ENCODE results near the gene POLR3B. TPM values are rescaled to one million over a fixed set of nuclear protein-coding genes. Genes with fewer than 3 reads are reported as not detected.
"Not testable (repeated sequence)": the region's sequence is repeated elsewhere in the genome, so short reads cannot be mapped to it uniquely, and the experiment has no call there.

The POLR3B gene
- 5.3 and 6.1 TPM in 2 replicates for polyA plus RNA-seq (2014; cell fraction: cytosol; rRNA removed)
- polyA plus RNA-seq (2014; cell fraction: nucleus; rRNA removed) = 3.5 and 4.7 TPM in 2 replicates

DNA sequence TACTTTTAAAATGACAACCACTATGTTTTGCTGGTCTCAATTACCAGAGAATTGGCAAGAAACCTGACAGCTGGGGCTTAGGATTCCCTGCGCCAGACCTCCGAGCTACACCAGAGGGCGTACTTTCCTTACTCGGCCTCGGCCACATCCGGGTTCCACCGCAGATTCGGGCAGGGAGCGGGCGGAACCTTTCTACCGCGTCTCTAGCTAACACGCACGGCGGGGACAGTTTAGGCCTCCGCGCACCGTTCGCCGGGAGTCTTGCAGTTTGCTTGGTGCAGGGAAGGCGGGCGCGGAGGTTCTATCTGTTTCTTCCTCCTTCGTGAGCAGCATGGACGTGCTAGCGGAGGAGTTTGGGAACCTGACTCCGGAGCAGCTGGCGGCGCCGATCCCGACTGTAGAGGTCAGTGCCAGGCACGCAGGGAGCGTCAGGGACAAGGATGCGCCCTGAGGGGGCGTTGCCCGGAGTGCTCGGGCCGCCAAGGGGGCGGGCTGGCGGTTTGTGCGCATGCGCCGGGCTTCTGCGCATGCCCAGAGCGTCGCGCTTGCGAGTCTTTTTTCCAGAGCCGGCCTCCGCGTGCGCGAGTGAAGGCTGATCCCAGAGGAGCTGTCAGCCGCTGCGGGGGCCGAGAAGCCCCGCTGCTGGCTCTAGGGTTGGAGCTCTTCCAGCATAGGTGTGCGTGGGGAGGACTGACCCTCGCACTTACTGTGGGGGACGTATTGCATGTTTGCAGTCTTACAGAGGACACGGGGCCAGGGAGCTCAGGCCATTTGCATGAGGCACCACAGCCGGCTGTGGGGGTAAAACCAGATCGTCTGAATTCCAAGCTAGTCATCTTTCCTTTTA lies at the start of gene POLR3B:
POLR3B (plus strand) TSS at position 200 of the 847 bp plus-strand sequence; CDS start at position 332, 132 bp downstream.
- DNase-seq (ENCODE audit: low spot score) = peak; percentile 96

DNA sequence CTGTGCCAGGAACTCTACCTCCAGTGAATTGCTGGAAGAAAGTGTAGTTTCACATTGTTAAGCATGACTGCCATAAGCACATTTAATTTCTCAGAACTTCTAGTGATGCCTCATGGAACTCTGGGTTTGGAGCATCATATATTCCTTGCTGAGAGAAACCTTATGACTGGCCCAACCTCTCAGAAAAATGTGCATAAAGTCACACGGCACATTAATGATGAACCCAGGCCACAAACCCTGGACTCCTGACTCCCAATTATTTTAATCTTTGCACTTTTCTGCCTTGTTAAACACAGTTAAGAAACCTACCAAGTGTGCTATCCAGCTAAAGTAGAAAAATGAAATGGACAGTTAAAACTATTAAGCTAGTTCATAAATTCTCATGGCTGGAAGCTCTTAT lies 49.4 kb upstream of the POLR3B start:
- DNase-seq (ENCODE audit: low spot score) = no peak

DNA sequence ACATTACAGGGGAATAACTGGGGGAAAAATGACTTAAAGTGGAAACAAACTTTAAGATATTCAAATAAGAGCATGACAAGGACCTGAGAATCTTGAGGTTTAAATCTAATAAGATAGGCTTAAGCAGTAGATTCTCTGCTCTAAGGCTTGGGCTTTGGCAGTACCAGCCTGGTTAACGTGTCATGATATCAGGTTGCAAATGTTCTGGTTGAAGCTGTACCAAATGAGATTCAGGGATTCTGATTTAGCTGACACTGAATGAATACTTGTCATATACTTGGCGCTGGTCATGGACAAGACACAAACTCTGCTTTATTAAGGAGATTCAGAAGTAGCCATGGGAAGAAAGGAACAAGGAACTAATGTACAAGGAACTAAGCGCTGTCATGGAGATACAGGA lies 48.9 kb upstream of the POLR3B start:
- DNase-seq (ENCODE audit: low spot score) = no peak

DNA sequence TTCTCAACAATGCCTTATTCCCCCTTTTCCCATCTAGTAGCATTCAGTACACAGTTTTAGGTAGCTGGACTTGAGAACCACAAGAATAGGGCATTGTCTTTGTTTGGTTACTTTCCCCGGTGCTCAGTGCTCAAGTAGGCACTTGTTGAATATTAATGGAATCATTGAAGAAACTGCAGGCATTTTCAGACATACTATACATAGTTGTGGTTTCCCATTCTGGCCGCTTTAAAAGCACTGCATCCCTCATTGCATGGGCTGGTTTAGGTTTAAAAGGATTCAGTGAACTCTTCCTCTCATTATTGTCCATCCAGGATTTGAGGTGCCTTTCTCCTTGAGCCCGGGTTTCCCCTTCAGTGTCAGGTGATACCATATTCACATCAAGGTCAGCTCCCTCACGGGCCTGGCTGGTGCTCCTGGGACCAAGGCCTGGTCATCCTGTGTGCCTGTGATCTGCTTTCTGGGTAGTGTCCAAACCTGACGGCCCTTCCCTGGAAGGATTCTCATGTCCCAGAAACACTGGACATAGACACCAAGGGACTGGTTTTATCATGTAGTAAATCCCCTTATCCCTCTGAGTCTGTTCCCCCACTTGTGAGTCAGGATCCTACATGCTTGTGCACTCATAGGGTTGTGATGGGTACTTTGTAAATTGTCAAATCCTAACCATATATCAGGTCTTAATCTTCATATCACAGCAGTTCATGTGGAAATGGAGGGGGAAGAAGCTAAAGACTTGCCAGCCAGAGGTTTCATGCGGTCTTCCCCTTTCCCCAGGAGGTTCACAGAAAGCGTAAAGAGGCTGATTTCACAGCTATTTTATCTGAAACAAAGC lies 47.7 kb upstream of the POLR3B start:
- no peak for DNase-seq (ENCODE audit: low spot score)

DNA sequence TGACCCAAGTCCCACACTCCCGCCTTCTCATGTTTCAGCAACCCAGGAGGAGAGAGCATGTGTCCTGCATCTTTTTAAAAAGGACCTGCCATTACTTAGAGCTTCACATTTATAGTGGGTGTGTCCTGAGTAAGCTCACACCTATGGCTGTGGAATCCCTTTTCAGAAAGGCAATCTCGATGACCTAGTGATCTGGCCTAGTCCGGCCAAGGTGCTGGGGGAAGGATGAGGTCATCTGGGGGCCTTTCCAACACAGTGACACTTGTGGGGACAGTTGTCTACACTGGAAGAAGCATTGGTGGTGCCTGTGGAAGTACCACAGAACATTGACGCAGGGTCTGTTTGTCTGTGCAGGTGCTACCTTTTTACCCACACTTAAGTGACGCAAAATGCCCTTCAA lies 46.9 kb upstream of the POLR3B start:
- DNase-seq (ENCODE audit: low spot score) = no peak

DNA sequence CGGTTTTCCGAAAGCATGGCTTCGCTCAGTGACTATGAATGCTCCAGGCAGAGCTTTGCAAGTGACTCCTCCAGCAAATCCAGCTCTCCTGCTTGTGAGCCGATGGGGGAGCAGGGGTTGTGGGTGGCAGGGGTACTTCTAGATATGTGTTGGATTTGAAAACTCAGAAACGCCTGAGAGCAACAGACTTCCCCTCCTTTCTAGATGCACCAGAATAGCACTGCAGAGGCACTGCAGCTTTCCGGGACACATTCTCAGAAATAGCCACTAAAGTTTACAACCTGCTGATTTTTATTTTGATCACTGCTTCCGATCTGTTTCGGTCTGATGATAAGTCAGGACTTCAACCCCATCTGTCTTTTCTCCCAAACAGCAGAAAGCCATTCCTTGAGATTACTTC lies 46.4 kb upstream of the POLR3B start:
- no peak for DNase-seq (ENCODE audit: low spot score)

DNA sequence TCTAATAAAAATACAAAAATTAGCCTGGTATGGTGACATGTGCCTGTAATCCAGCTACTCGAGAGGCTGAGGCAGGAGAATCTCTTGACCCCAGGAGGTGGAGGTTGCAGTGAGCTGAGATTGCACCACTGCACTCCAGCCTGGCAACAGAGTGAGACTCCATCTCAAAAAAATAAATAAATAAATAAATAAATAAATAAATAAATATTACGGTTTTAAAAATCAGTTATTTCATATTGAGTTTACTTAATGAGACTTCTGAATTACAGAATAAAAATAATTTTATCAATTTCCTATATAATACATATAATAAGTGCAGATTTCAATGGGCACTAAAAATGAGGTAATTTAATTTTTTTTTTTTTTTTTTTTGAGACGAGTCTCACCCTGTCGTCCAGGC lies 44.1 kb upstream of the POLR3B start:
- DNase-seq (ENCODE audit: low spot score) = not testable (repeated sequence)

DNA sequence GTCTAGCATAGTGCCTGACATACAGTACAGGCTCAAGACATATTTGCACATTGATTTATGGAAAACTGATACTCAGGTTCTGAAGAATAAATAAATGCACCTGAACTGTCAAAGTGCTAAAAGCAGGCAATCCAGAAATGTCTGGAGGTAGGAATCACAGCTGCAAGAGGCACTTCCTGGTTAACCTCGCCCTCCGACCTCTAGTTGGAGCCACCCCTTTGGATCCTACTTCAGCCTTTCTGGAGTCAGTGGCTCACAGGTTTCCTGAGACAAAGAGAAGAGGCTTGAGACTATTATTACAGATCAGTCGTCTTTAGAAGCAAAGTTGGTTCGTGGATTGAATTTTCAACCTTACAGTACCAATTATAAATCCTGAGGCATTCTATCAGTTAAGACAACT lies 42.0 kb upstream of the POLR3B start:
- DNase-seq (ENCODE audit: low spot score) = no peak

DNA sequence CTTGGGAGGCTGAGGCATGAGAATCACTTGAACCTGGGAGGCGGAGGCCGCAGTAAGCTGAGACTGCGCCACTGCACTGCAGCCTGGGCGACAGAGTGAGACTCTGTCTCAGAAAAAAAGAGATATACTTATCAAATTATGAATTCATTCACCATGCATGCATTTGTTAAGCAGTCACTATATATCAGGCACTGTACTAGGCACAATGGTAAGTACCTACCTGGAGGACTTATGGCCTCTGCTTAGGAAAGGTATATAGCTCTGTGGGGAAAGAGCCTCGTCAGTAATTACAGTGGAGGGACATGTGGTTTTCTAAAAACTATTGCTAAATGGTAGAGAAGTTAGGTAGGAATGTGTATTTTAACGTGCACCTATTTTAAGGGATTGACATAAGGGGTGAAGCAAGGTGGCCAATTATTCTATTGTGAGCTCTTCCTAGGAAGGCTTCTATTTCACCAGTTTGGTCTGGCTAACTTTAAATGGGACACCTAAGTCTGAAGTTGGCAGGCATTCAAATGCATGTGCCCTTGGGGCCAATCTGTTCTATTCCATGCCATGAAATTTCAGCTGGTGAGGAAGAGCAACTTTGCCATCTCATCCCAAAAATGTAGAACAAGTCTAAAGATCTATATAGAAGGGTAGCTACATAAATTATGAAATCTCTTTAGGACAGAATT lies 40.0 kb upstream of the POLR3B start:
- no peak for DNase-seq (ENCODE audit: low spot score)

DNA sequence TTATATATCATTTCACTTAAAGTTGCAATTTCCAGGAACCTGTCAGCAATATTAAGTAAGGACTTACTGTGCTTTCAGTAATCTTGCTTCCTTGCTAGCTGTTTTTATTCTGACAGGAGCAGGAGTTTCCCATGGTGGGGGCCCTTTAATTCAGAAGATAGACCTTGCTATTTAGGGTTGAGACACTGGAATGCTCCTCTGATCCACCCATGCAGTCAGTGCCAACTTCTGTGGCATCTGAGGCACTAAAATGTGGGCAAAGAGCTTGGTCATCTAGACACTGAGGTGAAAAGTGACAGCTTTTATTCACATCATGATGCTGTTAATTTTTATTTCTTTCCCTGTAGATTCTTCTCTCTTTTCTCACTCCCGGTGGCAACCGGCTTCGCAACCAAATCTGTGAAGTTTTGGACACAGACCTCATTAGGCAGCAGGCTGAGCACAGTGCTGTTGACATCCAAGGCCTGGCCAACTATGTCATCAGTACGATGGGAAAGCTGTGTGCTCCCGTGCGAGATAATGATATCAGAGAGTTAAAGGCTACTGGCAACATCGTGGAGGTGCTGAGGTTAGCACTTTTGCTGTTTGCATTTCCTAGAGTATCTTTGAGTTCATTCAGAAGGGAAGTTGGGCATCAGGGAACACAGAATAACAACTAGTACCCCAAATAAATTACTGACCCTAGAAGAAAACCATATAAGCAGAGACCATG lies 36.3 kb upstream of the POLR3B start:
- no peak for DNase-seq (ENCODE audit: low spot score)

DNA sequence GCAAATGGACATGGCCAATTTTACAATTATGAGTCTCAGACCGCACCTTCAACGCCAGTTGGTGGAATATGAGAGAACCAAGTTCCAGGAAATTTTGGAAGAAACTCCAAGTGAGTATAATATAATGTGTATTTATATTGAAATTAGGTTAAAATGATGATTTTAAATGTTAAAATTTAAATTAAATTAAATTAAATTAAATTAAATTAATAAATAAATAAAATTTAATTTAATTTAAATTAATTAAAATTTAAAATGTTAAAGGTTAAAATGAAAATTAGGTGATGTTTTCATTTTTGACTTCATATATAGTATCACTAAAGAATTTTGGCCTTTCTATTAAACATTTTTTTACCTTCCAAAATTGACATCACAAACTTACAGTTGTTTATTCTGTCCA lies 34.0 kb upstream of the POLR3B start:
- no peak for DNase-seq (ENCODE audit: low spot score)

DNA sequence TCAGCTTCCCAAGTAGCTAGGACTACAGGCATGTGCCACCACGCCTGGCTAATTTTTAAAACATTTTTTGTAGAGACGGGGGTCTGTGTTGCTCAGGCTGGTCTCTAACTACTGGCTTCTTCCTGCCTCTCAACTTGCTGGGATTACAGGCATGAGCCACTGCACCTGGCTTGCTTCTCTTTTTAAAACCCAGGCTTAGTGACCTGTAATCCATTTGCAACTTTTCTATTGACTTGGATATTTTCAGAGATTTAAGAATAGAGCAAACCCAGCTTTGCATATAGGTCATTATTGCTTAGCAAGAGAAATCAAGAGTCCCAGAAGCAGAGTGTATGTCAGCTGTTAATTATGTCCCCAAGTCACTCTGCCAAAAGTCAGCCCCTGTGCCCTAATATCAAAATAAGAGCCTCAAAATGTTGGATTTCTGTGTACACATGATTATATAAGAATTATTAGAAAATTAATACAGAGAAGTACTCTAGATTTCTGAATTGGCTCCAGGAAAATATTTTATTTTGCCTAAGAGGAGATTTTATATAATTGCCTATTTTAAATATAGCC lies 30.2 kb upstream of the POLR3B start:
- no peak for DNase-seq (ENCODE audit: low spot score)

DNA sequence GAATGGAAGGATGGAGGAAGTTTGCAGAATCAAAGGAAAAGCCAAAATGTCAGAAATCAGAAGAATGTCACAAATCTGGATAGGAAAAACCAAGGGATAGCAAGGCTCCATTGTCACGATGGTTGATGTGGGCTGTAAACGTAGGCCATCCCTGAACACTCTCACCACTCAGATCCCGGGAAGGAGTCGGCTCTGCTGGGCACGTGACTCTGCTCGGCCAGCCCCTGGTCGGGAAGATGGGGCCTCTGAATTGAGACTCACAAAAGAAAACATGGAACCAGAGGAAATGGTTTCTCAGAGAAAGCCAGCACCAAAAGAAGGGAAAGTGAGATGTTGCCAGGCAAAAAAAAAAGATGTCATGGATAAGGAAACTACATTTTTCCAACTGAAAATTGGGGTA lies 28.8 kb upstream of the POLR3B start:
- no peak for DNase-seq (ENCODE audit: low spot score)

DNA sequence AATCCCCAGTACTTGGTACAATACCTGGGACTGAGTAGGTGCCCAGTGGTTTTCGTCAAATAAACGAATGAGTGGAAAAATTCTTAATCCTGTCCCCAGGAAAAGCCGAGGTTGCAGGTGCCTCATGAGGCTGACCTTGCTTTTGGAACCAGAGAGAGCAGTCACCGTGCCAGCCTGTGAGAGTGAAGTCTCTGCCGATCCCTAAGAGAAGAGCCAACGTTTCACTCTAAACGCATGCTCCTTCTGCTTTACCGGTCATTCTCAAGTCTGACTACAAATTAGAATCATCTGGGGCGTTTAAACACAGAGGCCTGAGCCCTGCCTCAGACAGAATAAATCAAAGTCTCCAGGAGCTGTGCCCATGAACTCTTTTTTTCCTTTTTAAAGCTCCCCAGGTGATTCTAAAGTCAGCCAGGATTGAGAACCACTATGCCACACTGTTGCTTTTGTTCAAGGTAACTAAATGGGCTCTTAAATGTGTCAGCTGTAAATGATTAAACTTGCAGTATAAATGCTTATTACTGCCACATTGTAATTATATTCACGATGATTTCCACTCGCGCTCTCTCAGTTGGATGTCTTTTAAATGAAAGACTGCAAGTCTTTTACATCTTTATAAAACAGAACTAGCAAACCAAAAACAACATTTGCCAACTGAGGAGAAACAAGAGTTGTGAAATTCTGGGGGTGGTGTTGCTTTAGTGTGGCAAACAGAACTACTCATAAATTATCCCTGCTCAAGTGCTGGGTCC lies 28.1 kb upstream of the POLR3B start:
- no peak for DNase-seq (ENCODE audit: low spot score)

DNA sequence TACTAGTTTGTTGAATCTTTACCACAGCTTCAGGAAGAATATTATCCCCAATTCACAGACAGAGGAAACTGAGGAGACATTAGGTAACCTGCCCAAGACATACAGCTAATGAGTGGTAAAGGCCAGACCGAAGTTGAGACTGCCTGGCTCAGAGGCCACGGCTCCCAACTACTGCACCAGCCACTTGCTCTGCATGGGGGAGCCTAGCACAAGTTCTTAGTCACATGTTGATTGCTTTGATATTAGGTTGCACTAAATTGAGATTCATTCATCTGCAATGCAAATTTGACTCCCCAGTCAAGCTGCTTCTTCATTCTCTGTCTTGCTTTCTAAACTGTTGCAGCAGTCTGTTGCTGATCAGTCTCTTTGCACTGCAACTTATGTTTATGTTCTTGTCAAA lies 25.9 kb upstream of the POLR3B start:
- DNase-seq (ENCODE audit: low spot score) = no peak

DNA sequence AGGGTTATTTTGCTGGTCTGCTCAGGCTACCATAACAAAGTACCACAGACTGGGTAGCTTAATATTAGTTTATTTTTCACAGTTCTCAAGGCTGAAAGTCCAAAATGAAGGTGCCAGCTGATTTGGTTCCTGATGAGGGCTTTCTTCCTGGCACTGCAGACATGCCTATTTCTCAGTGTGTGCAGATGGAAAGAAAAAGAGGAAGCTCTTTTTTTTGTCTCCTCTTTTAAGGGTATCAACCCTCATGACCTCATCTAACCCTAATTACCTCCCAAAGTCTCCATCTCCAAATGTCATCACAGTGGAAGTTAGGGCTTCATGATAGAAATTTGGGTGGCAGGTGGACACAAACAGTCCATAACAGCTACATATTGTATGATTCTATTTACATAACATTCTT lies 25.0 kb upstream of the POLR3B start:
- no peak for DNase-seq (ENCODE audit: low spot score)

DNA sequence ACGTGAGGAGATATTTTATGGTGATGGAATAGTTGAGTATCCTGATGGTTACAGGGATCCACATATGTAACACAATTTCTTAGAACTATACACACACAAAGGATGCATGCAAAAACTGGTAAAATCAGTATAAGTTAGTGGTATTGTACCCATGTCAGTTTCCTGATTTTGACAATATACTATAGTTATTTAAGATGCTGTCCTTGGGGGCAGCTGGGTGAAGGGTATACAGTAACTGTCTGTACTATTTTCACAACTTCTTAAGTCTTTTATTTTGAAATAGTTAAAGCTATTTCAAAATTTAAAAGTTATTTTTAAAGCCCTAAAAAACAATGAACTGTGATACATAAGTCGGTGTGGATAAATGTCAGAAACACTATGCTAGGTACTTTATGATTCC lies 24.5 kb upstream of the POLR3B start:
- DNase-seq (ENCODE audit: low spot score) = no peak

DNA sequence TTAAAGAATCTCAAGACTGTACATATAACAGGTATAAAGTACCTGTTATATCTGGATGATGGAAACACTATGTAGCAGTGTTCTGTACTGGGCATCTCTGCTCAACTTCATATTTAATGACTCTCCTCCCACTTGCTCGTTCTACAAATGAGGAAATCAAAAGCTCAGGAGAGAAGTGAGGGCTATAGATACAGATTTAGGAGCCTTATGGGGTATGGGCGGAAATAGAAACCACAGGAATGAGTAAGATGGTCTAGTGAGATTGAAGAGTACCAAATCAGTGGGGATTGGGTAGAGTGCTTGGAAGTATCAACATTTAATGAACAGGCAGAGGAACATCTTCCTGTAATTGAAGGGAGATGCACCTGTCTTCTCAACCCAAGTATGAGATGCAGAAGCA lies 23.8 kb upstream of the POLR3B start:
- DNase-seq (ENCODE audit: low spot score) = no peak

DNA sequence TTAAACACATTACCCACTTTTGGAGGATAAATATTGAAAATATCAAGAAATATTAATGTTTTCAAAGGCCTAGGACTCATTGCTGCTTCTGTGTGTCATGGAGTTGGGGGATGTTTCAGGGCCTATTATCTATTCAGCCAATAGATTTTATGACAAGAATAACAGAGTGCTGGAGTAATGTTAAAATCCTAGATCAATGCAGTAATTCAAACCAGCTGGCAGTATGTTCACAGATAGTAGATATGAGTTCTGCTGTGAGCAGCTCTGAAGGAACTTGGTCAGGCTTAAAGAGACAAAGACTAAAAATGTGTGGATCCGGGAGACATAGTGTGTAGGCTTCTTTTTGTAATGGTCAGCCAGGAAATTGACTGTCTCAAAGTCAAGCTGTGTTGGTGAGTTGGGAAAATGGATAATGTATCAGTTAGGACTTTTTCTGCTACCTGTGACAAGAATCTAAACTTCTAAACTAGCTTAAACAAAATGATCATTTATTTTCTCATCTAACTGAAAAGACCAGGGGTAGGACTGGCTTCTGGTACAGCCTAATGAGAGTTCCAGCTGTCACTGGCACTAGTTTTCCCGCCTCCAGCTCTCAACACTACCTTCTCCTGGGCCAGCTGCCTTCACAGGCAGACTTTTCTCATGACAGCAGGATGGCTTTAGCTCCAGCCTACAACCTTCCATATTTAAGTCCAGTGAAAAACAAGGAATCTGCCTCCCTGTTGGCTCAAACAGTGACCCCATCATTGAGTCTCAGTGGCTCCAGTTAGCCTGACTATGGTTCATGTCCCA lies 16.3 kb upstream of the POLR3B start:
- peak; percentile 29 for DNase-seq (ENCODE audit: low spot score)

All from SK-N-DZ (cell line).